OCI-M2 (cell line): Measurements from ENCODE around the gene SLC25A45.

Experiments used
- DNase-seq: peaks from one replicate; lab custom pipeline; 2025; ENCODE audit not compliant: unreplicated experiment; lab: John Stamatoyannopoulos, UW

The SLC25A45 gene

GRCh38 chr11:65404638-65405339 is 22.3 kb upstream of the SLC25A45 start:
- no peak for DNase-seq

- no peak for DNase-seq
Measured at GRCh38 chr11:65404210-65404609, 21.8 kb upstream of the SLC25A45 start.

- DNase-seq: no peak
Measured at GRCh38 chr11:65403607-65404121, 21.2 kb upstream of the SLC25A45 start.

GRCh38 chr11:65402790-65403189 is 20.3 kb upstream of the SLC25A45 start:
- no peak for DNase-seq

GRCh38 chr11:65401803-65402248 is 19.4 kb upstream of the SLC25A45 start:
- DNase-seq: no peak

- no peak for DNase-seq
Measured at GRCh38 chr11:65401073-65401802, 18.8 kb upstream of the SLC25A45 start.

- no peak for DNase-seq
Measured at GRCh38 chr11:65400307-65401072, 18.0 kb upstream of the SLC25A45 start.

- no peak for DNase-seq
Measured at GRCh38 chr11:65399845-65400244, 17.4 kb upstream of the SLC25A45 start.

GRCh38 chr11:65399249-65399648 is 16.8 kb upstream of the SLC25A45 start:
- DNase-seq: no peak

GRCh38 chr11:65398362-65398910 is 16.0 kb upstream of the SLC25A45 start:
- DNase-seq: no peak

- no peak for DNase-seq
Measured at GRCh38 chr11:65396769-65397745, 14.6 kb upstream of the SLC25A45 start.

GRCh38 chr11:65395961-65396530 is 13.6 kb upstream of the SLC25A45 start:
- no peak for DNase-seq

GRCh38 chr11:65394125-65394536 is 11.7 kb upstream of the SLC25A45 start:
- no peak for DNase-seq

- DNase-seq: no peak
Measured at GRCh38 chr11:65393513-65394079, 11.2 kb upstream of the SLC25A45 start.

- no peak for DNase-seq
Measured at GRCh38 chr11:65392899-65393298, 10.5 kb upstream of the SLC25A45 start.

- no peak for DNase-seq
Measured at GRCh38 chr11:65392186-65392829, 9.9 kb upstream of the SLC25A45 start.

GRCh38 chr11:65390996-65391395 is 8.6 kb upstream of the SLC25A45 start:
- DNase-seq: no peak

- no peak for DNase-seq
Measured at GRCh38 chr11:65390099-65390941, 7.9 kb upstream of the SLC25A45 start.
